NCI-H446 treated with DMSO at 0.1 percent for 48 hours (cell line): ENCODE data around the gene BTBD8.

Experiments
- DNase-seq: peaks from one replicate; lab custom pipeline; 2025; lab: John Stamatoyannopoulos, UW

BTBD8 gene

GRCh38 chr1:92192246-92192645 lies 112.1 kb downstream of the BTBD8 start:
- no peak for DNase-seq

- no peak for DNase-seq
These were observed 114.4 kb downstream of the BTBD8 start for GRCh38 chr1:92194511-92194910.

- DNase-seq, result no peak
These were observed 121.8 kb downstream of the BTBD8 start for GRCh38 chr1:92201973-92202372.

- DNase-seq, result no peak
These were observed 123.0 kb downstream of the BTBD8 start for GRCh38 chr1:92203105-92203504.

GRCh38 chr1:92210701-92211100 lies 130.6 kb downstream of the BTBD8 start:
- no peak for DNase-seq

- no peak for DNase-seq
These were observed 131.0 kb downstream of the BTBD8 start for GRCh38 chr1:92211166-92211565.

GRCh38 chr1:92217721-92218120 lies 137.6 kb downstream of the BTBD8 start, which contains the start of gene C1orf146:
Gene C1orf146 (plus strand): TSS chr1:92217915. CDS start chr1:92231421, 13,506 bp downstream.
- no peak for DNase-seq

- DNase-seq, result no peak
These were observed 138.4 kb downstream of the BTBD8 start for GRCh38 chr1:92218559-92218958.

- no peak for DNase-seq
These were observed 138.9 kb downstream of the BTBD8 start for GRCh38 chr1:92219028-92219427.

GRCh38 chr1:92228401-92228800 lies 148.3 kb downstream of the BTBD8 start:
- DNase-seq, result no peak

- DNase-seq, result no peak
These were observed 150.6 kb downstream of the BTBD8 start for GRCh38 chr1:92230736-92231135.
